Endothelial cell of umbilical vein (primary cell): Measurements from ENCODE around the gene SERINC2. TPM values are rescaled to one million over a fixed set of nuclear protein-coding genes. Genes with fewer than 3 reads are reported as not detected.

Source experiments
- BruUV-seq: library from RNA; stranded (reverse); fragments of 400-500 nt; replicated peaks from 2 replicates; lab custom pipeline; 2021; lab: Mats Ljungman, UMichigan
- CTCF ChIA-PET: fragments of 300-600, 350-600 bp; sonication (Branson Sonifier 250); formaldehyde crosslinking; loops from one replicate; lab custom pipeline; 2021; ENCODE audit warnings: antibody characterized with exemption, inconsistent platforms; lab: Charles Lee
- POLR2A ChIA-PET: fragments of 300-600, 350-600 bp; sonication (Branson Sonifier 250); formaldehyde crosslinking; loops from one replicate; lab custom pipeline; 2021; ENCODE audit warnings: antibody characterized with exemption, inconsistent platforms; lab: Charles Lee
- DNase-seq: peaks from one replicate; pipeline ENCODE4 v3.0.0-alpha.2; 2011; ENCODE audit warnings: low read depth, low spot score
- FAIRE-seq: peaks from 2 replicates; lab custom pipeline; 2011; peaks lifted over from hg19 to GRCh38; lab: Jason Lieb, UNC
- H2AFZ ChIP-seq: 2 replicates; pipeline ENCODE4 v1.6.0; 2012; ENCODE audit warnings: low read depth, low read length, control low read depth, inconsistent platforms
- H3K27ac ChIP-seq: 2 replicates; pipeline ENCODE4 v1.5.1; 2011; ENCODE audit warnings: low read depth, mild to moderate bottlenecking, control low read depth, low read length, moderate library complexity; ENCODE audit not compliant: insufficient read depth
- H3K27me3 ChIP-seq, 2 experiments: 2 replicates each; pipeline versions ENCODE4 v1.6.0 to v1.6.1; 2011; ENCODE audit warnings: low read length in 2 of 2, mixed read lengths in 1 of 2; ENCODE audit not compliant: control insufficient read depth in 2 of 2, insufficient read depth in 2 of 2
- H3K36me3 ChIP-seq, 2 experiments: 2 replicates in 1 of 2; 3 replicates in 1 of 2; pipeline ENCODE4 v1.5.1; 2011; ENCODE audit warnings: low read length in 2 of 2, mild to moderate bottlenecking in 1 of 2, moderate library complexity in 1 of 2; ENCODE audit not compliant: control insufficient read depth in 2 of 2, insufficient read depth in 2 of 2; ENCODE audit errors: extremely low read depth in 1 of 2
- H3K4me1 ChIP-seq: 3 replicates; pipeline ENCODE4 v1.5.1; 2011; ENCODE audit warnings: mild to moderate bottlenecking, low read length; ENCODE audit not compliant: control insufficient read depth, insufficient read depth; ENCODE audit errors: extremely low read depth
- H3K4me2 ChIP-seq: 2 replicates; pipeline ENCODE4 v1.6.1; 2011; ENCODE audit warnings: low read length, control low read depth, mixed read lengths; ENCODE audit not compliant: insufficient read depth
- H3K4me3 ChIP-seq, 3 experiments: fragments of 200-600 bp in 1 of 3; sonication (generic), shearing (Covaris generic) in 1 of 3; replicated peaks in 1 of 3; 2 replicates each; pipeline ENCODE4 v1.5.1; 2011 to 2016; ENCODE audit warnings: control low read depth in 3 of 3, low read length in 3 of 3, mild to moderate bottlenecking in 2 of 3, inconsistent platforms in 1 of 3, low read depth in 1 of 3, moderate library complexity in 1 of 3; ENCODE audit not compliant: insufficient read depth in 1 of 3
- H3K79me2 ChIP-seq: 2 replicates; pipeline ENCODE4 v1.6.0; 2012; ENCODE audit warnings: low read length, inconsistent platforms; ENCODE audit not compliant: control insufficient read depth, insufficient read depth
- H3K9ac ChIP-seq: replicated peaks from 2 replicates; pipeline ENCODE3; 2011; ENCODE audit warnings: low read length, control low read depth; ENCODE audit not compliant: insufficient read depth; ENCODE audit errors: extremely low read depth
- H3K9me1 ChIP-seq: replicated peaks from 3 replicates; pipeline ENCODE4 v1.6.0; 2011; ENCODE audit warnings: mild to moderate bottlenecking, low read length; ENCODE audit not compliant: control insufficient read depth, insufficient read depth; ENCODE audit errors: extremely low read depth
- H3K9me3 ChIP-seq: replicated peaks from 2 replicates; pipeline ENCODE4 v1.5.1; 2012; ENCODE audit warnings: low read length, inconsistent platforms; ENCODE audit not compliant: control insufficient read depth, insufficient read depth
- H4K20me1 ChIP-seq: replicated peaks from 2 replicates; pipeline ENCODE3; 2011; ENCODE audit warnings: mild to moderate bottlenecking, low read length; ENCODE audit not compliant: control insufficient read depth, insufficient read depth; ENCODE audit errors: extremely low read depth
- CTCF ChIP-seq, 2 donors: IDR thresholded peaks; 1 replicate in 1 of 2; 2 replicates in 1 of 2; pipeline ENCODE4 v1.5.1; 2011; ENCODE audit warnings: low read length in 2 of 2, mild to moderate bottlenecking in 2 of 2, moderate library complexity in 2 of 2, control low read depth in 1 of 2, inconsistent platforms in 1 of 2, low read depth in 1 of 2; ENCODE audit not compliant: insufficient read depth in 1 of 2; ENCODE audit errors: extremely low read depth in 1 of 2
- EZH2 ChIP-seq: IDR thresholded peaks from 2 replicates; pipeline ENCODE4 v1.6.1; 2012; ENCODE audit warnings: borderline replicate concordance, low read depth, mild to moderate bottlenecking, moderate library complexity, low read length, inconsistent platforms; ENCODE audit not compliant: severe bottlenecking
- FOS ChIP-seq: IDR thresholded peaks from 2 replicates; pipeline ENCODE4 v1.6.1; 2011; ENCODE audit warnings: mild to moderate bottlenecking, low read length, moderate library complexity, borderline replicate concordance; ENCODE audit not compliant: insufficient read depth
- GATA2 ChIP-seq: IDR thresholded peaks from 2 replicates; pipeline ENCODE4 v1.7.0; 2011; ENCODE audit warnings: low read depth, mild to moderate bottlenecking, moderate library complexity, mixed read lengths, low read length; ENCODE audit not compliant: insufficient read length, insufficient read depth
- JUN ChIP-seq: IDR thresholded peaks from 2 replicates; pipeline ENCODE4 v1.6.1; 2011; ENCODE audit warnings: borderline replicate concordance, low read depth; ENCODE audit not compliant: insufficient read length, insufficient read depth
- MAX ChIP-seq: IDR thresholded peaks from 2 replicates; pipeline ENCODE4 v1.6.1; 2011; ENCODE audit not compliant: insufficient read depth, insufficient read length
- MYC ChIP-seq: IDR thresholded peaks from one replicate; pipeline ENCODE4 v1.6.1; 2011; ENCODE audit warnings: mild to moderate bottlenecking, low read depth, low read length
- POLR2A ChIP-seq: IDR thresholded peaks from 2 replicates; pipeline ENCODE4 v1.6.1; 2012; ENCODE audit warnings: low read depth, mild to moderate bottlenecking, control low read depth, low read length
- POLR2AphosphoS5 ChIP-seq: IDR thresholded peaks from 2 replicates; pipeline ENCODE4 v1.6.1; 2012; ENCODE audit warnings: low read depth, mild to moderate bottlenecking, control low read depth, low read length, moderate library complexity; ENCODE audit not compliant: insufficient read depth
- dilution Hi-C: fragments of 300-500 bp; cut with MboI; formaldehyde crosslinking; loops from one replicate; pipeline ENCODE4 v1.15.0; 2019; ENCODE audit warnings: low sequenced_read_pairs; ENCODE audit not compliant: extremely low pct_ligation_motif_present
- intact Hi-C: fragments of 100-400 bp; cut with micrococcal nuclease; formaldehyde crosslinking; loops from one replicate; pipeline ENCODE4 v1.10.0; 2022
- polyA plus RNA-seq, 4 experiments: library from polyadenylated mRNA; depleted of rRNA in 3 of 4; stranded (reverse) in 3 of 4; unstranded in 1 of 4; fragments of >200 nt; gene quantifications; 2 replicates each; pipeline versions ENCODE4 v1.2.1 to v1.2.3, GENCODE V29; 2011 to 2012; ENCODE audit warnings: missing spikeins in 1 of 4
- total RNA-seq: library from RNA; stranded (reverse); gene quantifications from 2 replicates; pipeline ENCODE4 v1.2.3, GENCODE V29; 2021

The SERINC2 gene
- total and polyA plus RNA-seq, 2 donors (not counting 3 experiments of a cell fraction or from before 2014, with no cell fraction given) = 19.4 to 34.6 TPM

GRCh38 chr1:31424568-31424967 is 11.6 kb downstream of the SERINC2 start:
- Histone ChIP-seq H3K27me3 (no peaks in the 10 kb centered on the region), H3K79me2 (no peaks in the 10 kb centered on the region), H3K4me2 (no peak overlapping the region), H3K9me1 (no peaks in the 10 kb centered on the region), H3K4me3 (no peak overlapping the region), H3K4me1 (peaks cover 4% of the 10 kb centered on the region), H2AFZ (no peak overlapping the region), H3K27ac (no peak overlapping the region), H3K9me3 (no peaks in the 10 kb centered on the region), H3K9ac (no peak overlapping the region), H4K20me1 (no peaks in the 10 kb centered on the region), H3K36me3 (no peaks in the 10 kb centered on the region)
- dilution Hi-C loops (no loop called here), intact Hi-C loops (no loop called here)
- no TSS peak for BruUV-seq
- FAIRE-seq = no peak
- ChIA-PET CTCF (interaction anchor here (2.1 to 17.5 kb wide), 3 partner anchors 28 to 241 kb away, joined by 5 to 236 read pairs (median 121); no protein-coding TSS in a partner anchor), POLR2A (no interaction called here)
- TF ChIP-seq GATA2 (no peak), MYC (no peak), POLR2A (no peak), CTCF (IDR thresholded peaks at IDR 0.05; ENCODE audit: extremely low read depth in 1 of 2, insufficient read depth in 1 of 2, low read depth in 1 of 2, low read length in 2 of 2) (no peak), JUN (no peak), MAX (no peak), EZH2 (no peak), FOS (no peak), POLR2AphosphoS5 (no peak)
- no peak for DNase-seq
